Measurements from ENCODE around the gene MPRIP.

The MPRIP gene

GRCh38 chr17:17235212-17236174 lies 193.2 kb downstream of the MPRIP start:
- DNase-seq, result no peak
- Mint-ChIP-seq H3K27me3 (ENCODE audit: low read depth, poor library complexity) (peaks cover 6% of the 10 kb centered on the region), H3K27ac (peak overlapping the region; percentile 76), H3K4me1 (peaks cover 39% of the 10 kb centered on the region), H3K9me3 (no peaks in the 10 kb centered on the region), H3K4me3 (peak overlapping the region; percentile 91), H3K36me3 (ENCODE audit: low read depth) (peaks cover 9% of the 10 kb centered on the region)
- no peak for TF ChIP-seq CTCF (IDR thresholded peaks at IDR 0.05)

GRCh38 chr17:17236295-17237025 lies 194.2 kb downstream of the MPRIP start:
- no peak for TF ChIP-seq CTCF (IDR thresholded peaks at IDR 0.05)
- H3K27me3 Mint-ChIP-seq (ENCODE audit: low read depth, poor library complexity), result peaks cover 6% of the 10 kb centered on the region
- H3K4me3 Mint-ChIP-seq, result peak overlapping the region; percentile 91
- peaks cover 39% of the 10 kb centered on the region for H3K4me1 Mint-ChIP-seq
- H3K9me3 Mint-ChIP-seq, result no peaks in the 10 kb centered on the region
- no peak for DNase-seq
- peak overlapping the region; percentile 100 for H3K27ac Mint-ChIP-seq
- H3K36me3 Mint-ChIP-seq (ENCODE audit: low read depth), result peaks cover 3% of the 10 kb centered on the region

GRCh38 chr17:17237026-17237799 lies 195.0 kb downstream of the MPRIP start, which contains the start of gene FLCN:
FLCN (minus strand) TSS chr17:17237168; CDS start chr17:17228137, 9,031 bp downstream.
- no peak for TF ChIP-seq CTCF (IDR thresholded peaks at IDR 0.05)
- Mint-ChIP-seq H3K27ac (peak within 1 kb of the TSS; percentile 100), H3K4me3 (peak within 1 kb of the TSS; percentile 91), H3K4me1 (peaks cover 31% of the 10 kb centered on the region), H3K27me3 (ENCODE audit: low read depth, poor library complexity) (peaks cover 6% of the 10 kb centered on the region), H3K9me3 (no peaks in the 10 kb centered on the region), H3K36me3 (ENCODE audit: low read depth) (peaks cover 8% of the 10 kb centered on the region)
- peak; percentile 81 for DNase-seq

- peaks cover 22% of the 10 kb centered on the region for H3K4me1 Mint-ChIP-seq
- no peak for TF ChIP-seq CTCF (IDR thresholded peaks at IDR 0.05)
- peaks cover 12% of the 10 kb centered on the region for H3K36me3 Mint-ChIP-seq (ENCODE audit: low read depth)
- no peak for DNase-seq
- no peaks in the 10 kb centered on the region for H3K9me3 Mint-ChIP-seq
- H3K27ac Mint-ChIP-seq, result no peak overlapping the region
- H3K4me3 Mint-ChIP-seq, result peak overlapping the region; percentile 91
- H3K27me3 Mint-ChIP-seq (ENCODE audit: low read depth, poor library complexity), result peaks cover 6% of the 10 kb centered on the region
Observed at GRCh38 chr17:17239832-17240231, 197.6 kb downstream of the MPRIP start.

GRCh38 chr17:17241656-17242055 lies 199.4 kb downstream of the MPRIP start:
- Mint-ChIP-seq H3K36me3 (ENCODE audit: low read depth) (peaks cover 20% of the 10 kb centered on the region), H3K9me3 (no peaks in the 10 kb centered on the region), H3K4me1 (peaks cover 6% of the 10 kb centered on the region), H3K27me3 (ENCODE audit: low read depth, poor library complexity) (peaks cover 6% of the 10 kb centered on the region), H3K4me3 (no peak overlapping the region), H3K27ac (peak overlapping the region; percentile 5)
- TF ChIP-seq CTCF (IDR thresholded peaks at IDR 0.05), result no peak
- DNase-seq, result no peak
